HL-60/S4 treated with retinoic acid at 250 ng/mL for 4 days and 3 days (cell line): ENCODE data around the gene TSPAN13.

Experiments used
- in situ Hi-C: fragments of 300-500 bp; cut with MboI; formaldehyde crosslinking; loops from 2 replicates; pipeline ENCODE4 v1.7.0; 2022; ENCODE audit warnings: low sequenced_read_pairs

TSPAN13 gene

GRCh38 chr7:16810112-16810511, 56.6 kb downstream of the TSPAN13 start:
- in situ Hi-C loops, result no loop called here

DNA sequence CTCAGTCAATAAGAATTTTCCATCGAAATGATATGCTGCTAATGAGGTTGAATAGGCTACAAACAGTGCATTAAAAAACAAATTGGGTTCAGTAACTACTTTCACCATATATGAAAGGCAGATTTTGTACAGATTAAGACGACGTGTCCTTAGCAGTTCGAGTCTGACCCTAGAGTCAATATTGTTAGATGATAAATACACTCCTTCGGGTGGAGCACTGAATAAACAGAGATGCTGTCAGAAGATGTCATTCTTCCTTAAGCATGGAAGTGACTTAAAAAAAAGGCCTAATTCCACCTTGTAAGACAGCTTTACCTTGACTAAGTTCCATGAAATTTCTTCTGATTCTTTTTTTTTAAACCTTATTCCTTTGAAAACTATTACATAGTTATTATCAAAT, 57.0 kb downstream of the TSPAN13 start:
- in situ Hi-C loops, result no loop called here

DNA sequence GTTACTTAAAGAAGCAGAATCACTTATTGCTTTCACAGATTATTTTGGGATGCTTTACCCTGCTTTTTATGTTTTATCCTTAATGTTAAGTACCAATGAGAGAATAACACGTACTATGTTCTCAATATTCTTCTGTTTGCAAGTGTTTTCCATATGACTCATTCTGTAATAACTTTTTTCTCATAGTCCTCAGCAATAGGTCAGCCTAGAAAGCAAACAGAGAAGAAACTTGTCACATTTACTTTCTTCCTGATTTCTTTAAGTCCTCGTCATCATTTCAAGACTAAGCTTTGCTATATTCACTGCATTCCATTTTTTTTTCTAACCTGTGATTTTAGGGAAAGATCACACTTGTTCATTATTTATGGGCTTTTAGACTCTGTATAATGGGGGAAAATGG, 58.0 kb downstream of the TSPAN13 start:
- in situ Hi-C loops, result no loop called here

DNA sequence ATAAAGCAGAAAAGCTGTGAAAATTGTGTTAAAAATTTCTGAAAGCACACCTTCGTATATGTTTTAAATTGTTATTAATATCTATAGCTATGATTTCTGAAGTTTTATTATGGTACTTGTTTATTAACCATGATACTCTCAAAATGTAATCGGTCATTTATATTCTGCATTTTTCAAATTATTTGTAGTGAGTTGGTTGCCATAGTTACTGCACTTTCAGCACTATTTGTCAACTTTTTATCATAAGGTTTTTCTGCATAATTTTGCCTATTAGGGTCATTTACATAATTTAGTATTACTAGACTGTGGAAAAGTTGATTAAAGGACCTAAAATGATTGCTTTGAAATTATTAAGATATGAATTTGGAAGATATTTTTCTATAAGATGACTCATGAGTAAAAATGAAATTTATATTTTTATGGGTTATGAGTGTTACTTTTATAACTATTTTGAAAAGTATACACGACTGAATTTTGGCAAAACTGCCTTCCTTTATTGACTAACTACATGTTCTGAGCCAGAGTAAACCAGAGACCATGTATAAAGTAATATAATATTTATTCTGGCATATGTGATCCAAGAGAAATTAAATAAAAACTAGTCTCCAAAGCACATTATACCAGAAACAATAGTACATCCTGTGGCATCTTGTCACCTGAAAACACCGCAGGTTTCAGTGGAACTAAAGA, 59.1 kb downstream of the TSPAN13 start:
- in situ Hi-C loops, result no loop called here

GRCh38 chr7:16813232-16813616, 59.7 kb downstream of the TSPAN13 start:
- in situ Hi-C loops, result no loop called here

- in situ Hi-C loops, result no loop called here
Observed at GRCh38 chr7:16815001-16815400, 61.4 kb downstream of the TSPAN13 start.

DNA sequence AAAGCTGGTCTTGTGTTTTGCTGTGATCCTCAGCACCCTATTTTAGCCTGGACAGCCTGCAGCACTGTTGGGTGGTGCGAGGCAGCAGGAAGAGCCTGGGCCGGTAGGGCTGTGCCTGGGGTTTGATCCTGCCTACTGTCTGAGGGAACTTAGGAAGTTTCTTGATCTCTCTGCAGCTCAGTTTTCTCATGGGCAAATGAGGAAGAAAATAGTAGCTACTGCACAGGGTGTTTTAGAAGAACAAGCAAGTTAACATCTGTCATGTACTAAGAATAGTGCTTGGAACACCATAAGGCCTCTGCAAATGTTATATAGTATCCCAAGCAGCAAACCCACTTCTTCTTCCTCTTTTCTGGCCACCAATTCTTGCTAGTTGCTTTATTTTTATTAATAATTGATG, 63.3 kb downstream of the TSPAN13 start:
- in situ Hi-C loops, result no loop called here

- in situ Hi-C loops, result no loop called here
Observed at GRCh38 chr7:16817536-16817935, 64.0 kb downstream of the TSPAN13 start.

DNA sequence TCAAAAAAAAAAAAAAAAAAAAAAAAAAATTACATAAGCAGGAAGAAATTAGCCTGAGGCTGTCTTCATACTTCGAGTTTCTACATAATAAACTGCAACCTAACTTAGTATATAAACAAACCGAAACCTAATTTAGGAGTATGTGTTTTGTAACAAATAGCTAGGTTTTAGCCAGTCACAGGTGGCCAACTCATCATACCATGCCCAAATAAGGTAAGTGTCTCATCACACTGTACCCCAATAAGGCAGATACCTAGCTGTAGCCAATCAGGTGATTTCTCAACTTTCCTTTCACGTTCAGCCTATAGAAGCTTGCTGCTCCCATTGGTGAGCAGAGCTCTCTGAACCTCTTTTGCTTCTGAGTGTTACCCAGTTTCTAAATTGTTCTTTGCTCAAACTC, 65.2 kb downstream of the TSPAN13 start:
- in situ Hi-C loops, result no loop called here

DNA sequence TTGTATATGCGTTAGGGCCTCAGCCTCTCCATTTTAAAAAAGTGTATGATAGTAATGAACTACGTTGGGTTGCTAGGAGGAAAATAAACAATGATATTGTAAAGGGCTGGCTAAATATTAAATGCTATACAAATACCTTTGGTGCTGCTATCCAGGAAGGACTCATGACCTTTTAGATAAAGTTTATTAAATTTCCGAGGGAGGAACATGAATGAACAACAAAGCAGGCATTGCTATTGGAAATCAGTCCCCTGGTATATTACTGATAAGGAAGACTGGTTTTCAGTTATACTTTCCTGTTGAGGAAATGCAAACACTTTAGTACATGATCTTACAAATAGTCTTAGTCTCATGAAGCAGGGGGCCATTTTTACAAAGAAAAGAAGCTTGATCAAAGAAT, 68.5 kb downstream of the TSPAN13 start:
- in situ Hi-C loops, result no loop called here

DNA sequence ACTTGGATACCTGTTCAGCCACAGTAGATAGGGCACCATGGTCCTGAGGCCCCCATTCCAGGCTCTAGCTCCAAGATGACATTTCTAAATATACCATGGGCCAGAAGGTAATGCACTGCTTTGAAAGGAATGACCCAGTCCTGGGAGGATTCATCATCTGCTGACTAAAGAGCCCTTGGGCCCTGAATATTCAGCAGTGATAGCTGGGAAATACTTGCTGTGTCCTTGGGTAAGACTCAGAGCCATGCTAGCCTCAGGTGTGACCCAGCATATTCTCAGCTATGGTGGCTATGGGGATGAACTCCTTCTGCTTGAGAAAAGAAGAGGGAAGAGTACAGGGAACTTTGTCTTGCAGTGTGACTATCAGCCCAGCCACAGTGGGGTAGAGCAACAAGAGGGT, 72.5 kb downstream of the TSPAN13 start:
- in situ Hi-C loops, result no loop called here

DNA sequence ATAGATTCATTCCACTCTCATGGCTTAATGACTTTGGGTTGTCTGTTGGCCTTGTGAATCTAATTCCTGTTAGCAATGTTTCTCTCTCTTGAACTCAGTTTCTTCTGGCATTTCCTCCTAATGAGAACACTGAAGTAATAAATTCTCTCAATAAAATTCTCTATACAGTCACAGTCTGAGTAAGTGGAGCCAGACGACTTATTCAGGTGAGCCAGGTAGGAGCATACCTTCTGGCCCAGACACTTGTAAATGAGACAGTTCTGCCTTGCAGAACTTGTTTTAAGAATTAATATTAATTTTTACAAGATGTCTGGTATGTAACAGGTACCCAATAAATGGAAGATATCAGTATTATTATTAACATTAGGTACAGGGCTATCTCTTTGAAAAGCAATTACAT, 79.8 kb downstream of the TSPAN13 start:
- in situ Hi-C loops, result no loop called here
